MM.1S (cell line): Measurements from ENCODE around the gene KCTD10.

Source experiments
- EZH2 ChIP-seq: fragments of 300-600 bp; sonication (generic); optimal IDR thresholded peaks from 2 replicates; pipeline ENCODE3; 2017; ENCODE audit warnings: low read depth, mild to moderate bottlenecking, antibody characterized with exemption, low read length, mixed read lengths
- TF ChIP-seq, protein P1 (sequence below): fragments of 300-600 bp; sonication (generic); IDR thresholded peaks from 2 replicates; pipeline ENCODE4 v1.5.1; 2016; ENCODE audit warnings: antibody characterized with exemption, low read length, mixed read lengths

DNA sequence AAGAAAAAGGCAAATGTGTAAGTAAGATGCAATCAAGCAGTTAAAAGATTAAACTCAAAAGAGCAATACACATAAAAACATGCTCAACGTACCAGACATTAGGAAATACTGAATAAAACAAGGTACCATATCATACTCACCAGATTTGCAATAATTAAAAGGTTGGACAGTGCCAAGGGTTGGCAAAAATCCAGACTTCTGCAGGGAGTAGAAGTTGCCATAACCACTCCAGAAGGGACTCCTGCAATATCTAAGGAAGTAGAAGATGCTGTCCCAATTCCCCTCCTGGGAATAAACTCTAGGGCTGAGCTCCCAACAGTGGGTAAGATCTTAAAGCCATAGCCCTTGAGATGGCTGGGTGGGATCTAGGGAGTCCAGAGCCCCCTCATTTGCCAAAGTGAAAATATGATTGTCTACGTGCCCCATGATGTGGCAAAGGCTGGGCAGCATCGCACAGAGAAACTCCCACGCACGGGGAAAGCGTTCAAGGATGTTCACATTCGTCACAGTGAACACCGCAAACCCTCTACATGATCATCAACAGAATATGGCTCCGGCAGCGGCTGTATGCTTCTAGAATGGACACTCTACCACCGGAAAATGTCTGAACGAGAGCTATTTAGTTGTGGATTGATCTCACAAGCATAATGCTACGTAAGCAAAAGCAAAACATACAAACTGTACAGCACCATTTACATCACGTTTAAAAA is 12.3 kb downstream of the KCTD10 start:
- TF ChIP-seq EZH2: no peak
- TF ChIP-seq, protein P1, sequence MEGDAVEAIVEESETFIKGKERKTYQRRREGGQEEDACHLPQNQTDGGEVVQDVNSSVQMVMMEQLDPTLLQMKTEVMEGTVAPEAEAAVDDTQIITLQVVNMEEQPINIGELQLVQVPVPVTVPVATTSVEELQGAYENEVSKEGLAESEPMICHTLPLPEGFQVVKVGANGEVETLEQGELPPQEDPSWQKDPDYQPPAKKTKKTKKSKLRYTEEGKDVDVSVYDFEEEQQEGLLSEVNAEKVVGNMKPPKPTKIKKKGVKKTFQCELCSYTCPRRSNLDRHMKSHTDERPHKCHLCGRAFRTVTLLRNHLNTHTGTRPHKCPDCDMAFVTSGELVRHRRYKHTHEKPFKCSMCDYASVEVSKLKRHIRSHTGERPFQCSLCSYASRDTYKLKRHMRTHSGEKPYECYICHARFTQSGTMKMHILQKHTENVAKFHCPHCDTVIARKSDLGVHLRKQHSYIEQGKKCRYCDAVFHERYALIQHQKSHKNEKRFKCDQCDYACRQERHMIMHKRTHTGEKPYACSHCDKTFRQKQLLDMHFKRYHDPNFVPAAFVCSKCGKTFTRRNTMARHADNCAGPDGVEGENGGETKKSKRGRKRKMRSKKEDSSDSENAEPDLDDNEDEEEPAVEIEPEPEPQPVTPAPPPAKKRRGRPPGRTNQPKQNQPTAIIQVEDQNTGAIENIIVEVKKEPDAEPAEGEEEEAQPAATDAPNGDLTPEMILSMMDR: no peak
